ENCODE results near the gene TTC38.

The TTC38 gene

DNA sequence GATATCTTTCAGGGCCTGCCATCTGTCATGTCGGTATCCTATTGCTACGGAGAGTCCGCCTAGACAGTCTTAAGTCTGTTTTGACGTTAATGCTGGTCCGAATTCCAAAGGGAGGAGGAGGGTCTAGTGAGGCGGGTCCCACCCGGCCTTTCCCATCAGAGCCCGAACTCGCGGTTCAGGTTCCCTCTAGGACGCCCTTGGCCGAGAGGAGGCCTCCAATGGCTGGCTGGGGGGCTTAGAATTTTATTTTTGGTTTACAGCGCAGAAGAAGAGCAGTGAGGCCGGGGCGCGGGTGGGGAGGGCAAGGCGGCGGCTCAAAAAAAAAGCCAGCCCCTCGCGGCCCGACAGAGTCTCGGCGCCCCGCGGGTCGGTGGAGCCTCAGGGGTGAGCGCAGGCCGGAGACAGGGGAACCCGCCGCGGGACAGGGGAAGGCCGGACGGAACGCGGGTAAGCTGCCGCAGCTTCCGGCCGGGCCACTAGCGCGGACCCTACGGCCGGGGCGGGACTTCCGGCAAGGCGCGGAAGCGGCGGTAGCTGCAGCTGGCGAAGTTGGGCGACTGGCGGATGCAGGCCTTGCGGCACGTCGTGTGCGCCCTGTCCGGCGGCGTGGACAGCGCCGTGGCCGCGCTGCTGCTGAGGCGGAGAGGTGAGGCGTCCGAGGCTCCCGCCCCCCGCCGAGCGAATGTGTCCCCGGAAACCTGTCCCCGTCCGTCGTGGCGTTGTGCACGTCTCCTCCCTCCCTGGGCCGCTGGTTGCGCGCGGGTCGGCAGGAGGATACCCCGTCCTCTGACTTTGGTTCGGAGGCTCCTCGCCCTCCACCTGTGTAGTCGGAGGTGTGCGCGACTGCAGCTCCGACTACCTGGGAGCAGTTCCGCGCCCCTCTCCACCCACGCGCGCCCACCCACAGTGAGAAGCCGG, 67.7 kb downstream of the TTC38 start, which contains the start of gene TRMU:
TSS of gene TRMU (plus strand) at position 514 of the 918 bp plus-strand sequence. CDS start at position 565, 51 bp downstream.
- no peak for DNase-seq

DNA sequence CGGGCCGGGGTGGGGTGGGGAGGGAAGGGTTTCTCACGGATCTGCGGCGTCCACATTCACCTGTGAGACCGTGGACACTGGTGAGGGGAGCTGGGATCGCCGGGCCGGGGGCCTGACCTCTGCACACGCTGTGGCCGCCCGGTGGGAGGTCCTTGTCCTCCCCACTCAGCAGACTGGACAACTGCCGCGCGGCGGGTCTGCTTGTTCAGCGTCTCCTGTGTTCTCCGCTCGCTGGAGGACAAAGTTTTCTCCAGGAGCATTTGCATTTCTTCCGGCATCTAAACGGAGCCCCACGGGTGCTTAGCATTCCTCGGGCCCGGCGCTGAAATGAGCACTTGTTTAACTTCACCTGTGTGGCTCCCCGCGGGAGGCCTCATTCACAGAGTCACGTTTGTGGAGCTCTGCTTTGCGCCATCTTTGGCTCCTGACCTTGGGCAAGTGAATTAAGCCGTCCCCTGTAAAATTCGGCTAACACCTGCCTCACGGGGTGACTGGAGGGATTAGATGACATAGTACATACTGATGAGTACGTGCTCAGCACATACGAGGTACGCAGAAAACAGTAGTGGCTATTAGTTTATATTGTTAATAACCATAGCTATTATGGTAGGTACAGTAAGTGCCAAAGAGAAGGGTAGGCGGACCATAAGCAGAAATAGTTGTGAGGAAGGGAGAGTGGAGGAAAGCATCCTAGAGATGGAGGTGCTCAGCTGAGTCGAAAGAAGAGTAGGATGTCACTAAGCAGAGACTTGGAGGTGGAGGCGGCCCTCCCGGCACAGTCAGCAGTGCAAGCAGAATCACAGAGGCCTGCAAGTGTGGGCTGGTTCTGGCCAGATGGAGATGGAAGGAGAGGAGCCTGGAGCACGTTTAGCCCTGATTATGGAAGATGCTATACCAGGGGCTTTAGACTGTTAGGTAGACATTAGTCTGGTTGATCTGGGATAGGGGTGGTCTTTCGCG, 68.6 kb downstream of the TTC38 start:
- no peak for DNase-seq

DNA sequence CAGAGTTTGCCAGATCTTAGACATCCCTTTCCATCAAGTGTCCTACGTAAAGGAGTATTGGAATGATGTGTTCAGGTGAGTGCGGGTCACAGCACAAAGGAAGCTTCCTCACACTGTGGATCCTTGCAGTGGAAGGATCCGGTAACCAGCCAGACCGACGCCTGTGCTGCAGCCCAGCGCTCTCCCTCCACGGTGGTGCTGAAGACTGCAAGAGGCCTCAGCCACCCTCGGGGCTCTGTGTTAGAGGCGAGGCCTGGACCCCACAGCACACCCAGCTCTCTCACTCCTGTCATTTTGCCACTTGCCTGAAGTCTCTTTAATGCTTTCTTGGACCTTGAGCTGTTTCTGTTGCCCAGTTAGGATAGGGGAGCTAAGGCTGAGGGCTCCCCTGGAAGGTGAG, 70.1 kb downstream of the TTC38 start:
- DNase-seq: no peak

DNA sequence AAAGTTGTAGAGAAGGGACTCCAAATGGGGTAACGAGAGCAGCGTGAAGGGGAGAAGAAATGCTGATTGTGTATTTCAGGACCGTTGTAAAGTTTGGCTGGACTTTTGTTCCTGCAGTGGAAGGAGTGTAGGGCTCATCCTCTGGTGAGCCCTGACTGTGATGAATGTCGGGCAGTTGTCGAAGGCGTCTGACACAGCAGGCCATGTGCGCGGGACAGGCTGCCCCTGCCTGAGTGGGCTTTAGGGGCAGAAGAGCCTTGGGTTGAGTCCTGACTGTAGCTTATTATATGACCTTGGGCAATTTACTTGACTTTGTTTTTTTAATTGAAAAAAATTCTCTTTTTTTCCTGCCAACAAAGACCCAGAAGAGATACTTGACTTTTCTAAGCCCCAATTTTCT, 70.8 kb downstream of the TTC38 start:
- DNase-seq: no peak

DNA sequence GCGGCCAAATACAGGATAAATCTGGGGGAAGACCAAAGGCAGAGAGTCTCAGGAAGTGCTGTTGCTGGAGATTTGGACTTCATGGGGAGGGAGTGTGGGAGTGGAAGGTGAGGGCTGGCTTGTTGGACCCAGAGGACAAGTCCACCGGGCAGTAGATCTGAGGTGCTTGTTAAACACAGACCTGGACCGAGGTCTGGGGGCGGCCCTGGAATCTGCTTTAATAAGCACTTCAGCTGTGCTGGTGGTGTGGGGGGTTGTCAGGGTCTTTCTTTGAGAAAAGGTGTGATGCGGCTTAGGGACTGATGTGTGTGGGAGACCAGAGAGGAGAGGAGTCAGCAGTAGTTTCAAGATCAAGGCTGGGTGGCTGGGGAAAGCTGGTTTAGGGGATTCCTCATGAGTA, 72.1 kb downstream of the TTC38 start:
- no peak for DNase-seq

DNA sequence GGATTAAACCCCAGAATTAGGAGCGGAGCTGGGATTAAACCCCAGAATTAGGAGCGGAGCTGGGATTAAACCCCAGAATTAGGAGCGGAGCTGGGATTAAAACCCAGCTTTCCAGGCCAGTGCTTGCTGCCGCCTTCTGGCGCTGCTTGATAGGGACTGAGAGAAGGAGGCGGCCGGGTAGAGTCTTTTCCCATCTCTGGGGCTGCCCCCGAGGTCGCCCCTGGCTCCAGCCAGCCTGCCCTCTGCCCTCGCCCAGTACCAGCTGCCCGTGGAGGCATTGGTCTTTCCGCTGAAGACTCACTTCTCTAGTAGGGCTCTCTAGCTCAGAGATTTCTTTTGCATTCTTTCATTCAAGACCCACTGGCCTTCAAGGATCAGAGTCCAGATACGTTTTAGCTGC, 72.9 kb downstream of the TTC38 start:
- no peak for DNase-seq
